Fibroblast of lung (primary cell): ENCODE measurements around the gene TBC1D14.

ENCODE experiments used
- EZH2 ChIP-seq: IDR thresholded peaks from 2 replicates; pipeline ENCODE4 v1.5.1; 2012; ENCODE audit warnings: low read length, control low read depth, mild to moderate bottlenecking; ENCODE audit errors: missing control alignments
- TF ChIP-seq, protein P1 (sequence below), 2 donors: IDR thresholded peaks in 1 of 2; conservative IDR thresholded peaks in 1 of 2; 1 replicate in 1 of 2; 2 replicates in 1 of 2; pipeline ENCODE4 v1.5.1; 2011 to 2012; ENCODE audit warnings: low read length in 2 of 2, control low read depth in 1 of 2, inconsistent platforms in 1 of 2, low read depth in 1 of 2, mild to moderate bottlenecking in 1 of 2

DNA sequence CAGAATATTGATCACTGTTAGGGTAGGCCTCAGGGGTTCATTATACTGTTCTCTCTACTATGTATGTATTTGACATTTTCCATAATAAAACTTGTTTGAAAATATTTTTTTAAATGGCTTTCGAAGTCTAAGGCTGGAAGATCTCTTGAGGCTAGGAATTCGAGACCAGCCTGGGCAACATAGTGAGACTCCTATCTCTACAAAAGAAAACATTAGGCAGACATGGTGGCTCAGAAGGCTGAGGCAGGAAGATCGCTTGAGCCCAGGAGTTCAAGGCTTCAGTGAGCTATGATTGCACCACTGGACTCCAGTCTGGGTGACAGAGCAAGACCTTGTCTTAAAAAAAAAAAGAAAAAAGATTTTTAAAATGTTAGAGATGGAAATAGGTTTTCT, 15.5 kb upstream of the TBC1D14 start:
- TF ChIP-seq, protein P1, sequence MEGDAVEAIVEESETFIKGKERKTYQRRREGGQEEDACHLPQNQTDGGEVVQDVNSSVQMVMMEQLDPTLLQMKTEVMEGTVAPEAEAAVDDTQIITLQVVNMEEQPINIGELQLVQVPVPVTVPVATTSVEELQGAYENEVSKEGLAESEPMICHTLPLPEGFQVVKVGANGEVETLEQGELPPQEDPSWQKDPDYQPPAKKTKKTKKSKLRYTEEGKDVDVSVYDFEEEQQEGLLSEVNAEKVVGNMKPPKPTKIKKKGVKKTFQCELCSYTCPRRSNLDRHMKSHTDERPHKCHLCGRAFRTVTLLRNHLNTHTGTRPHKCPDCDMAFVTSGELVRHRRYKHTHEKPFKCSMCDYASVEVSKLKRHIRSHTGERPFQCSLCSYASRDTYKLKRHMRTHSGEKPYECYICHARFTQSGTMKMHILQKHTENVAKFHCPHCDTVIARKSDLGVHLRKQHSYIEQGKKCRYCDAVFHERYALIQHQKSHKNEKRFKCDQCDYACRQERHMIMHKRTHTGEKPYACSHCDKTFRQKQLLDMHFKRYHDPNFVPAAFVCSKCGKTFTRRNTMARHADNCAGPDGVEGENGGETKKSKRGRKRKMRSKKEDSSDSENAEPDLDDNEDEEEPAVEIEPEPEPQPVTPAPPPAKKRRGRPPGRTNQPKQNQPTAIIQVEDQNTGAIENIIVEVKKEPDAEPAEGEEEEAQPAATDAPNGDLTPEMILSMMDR (conservative IDR thresholded peaks at IDR 0.05 in 1 of 2, IDR thresholded peaks at IDR 0.05 in 1 of 2; ENCODE audit: low read depth in 1 of 2, low read length in 2 of 2) = no peak
- no peak for TF ChIP-seq EZH2
